ENCODE measurements around the gene PLLP.
"Not testable (repeated sequence)": the region's sequence is repeated elsewhere in the genome, so short reads cannot be mapped to it uniquely, and the experiment has no call there.

Gene PLLP

DNA sequence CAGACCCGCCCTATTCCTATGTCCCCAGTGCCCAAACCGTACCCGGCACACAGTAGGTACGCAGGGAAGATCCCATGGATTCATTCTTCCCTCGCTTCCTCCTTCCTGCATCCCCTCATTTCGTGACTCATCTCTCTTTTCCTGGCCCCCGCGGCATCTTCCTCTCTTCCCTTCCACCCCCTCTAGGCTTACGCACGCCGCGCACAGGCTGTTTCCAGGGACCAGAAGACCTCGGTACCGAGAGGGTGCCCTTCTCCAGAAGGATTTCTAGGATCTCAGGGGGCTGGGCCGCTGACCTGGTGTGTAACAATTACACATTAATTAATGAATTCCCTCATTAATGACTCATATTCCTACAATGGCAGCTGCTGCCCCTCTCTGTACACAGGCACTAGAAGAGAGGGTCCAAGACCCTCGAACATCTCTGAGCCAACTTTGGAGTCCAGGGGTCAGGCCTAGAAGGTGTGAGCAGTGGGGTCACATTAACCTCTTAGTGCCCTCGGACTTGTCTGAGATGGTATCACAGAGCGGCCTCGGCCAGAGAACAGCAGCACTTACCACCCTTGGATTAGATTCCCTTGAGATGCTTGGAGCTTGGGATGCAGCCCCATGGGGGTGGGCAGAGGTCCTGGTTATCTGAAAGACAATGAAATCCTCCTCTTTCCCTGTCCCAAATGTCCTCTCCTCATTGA, 16.8 kb upstream of the PLLP start:
- DNase-seq = peak; percentile 75

DNA sequence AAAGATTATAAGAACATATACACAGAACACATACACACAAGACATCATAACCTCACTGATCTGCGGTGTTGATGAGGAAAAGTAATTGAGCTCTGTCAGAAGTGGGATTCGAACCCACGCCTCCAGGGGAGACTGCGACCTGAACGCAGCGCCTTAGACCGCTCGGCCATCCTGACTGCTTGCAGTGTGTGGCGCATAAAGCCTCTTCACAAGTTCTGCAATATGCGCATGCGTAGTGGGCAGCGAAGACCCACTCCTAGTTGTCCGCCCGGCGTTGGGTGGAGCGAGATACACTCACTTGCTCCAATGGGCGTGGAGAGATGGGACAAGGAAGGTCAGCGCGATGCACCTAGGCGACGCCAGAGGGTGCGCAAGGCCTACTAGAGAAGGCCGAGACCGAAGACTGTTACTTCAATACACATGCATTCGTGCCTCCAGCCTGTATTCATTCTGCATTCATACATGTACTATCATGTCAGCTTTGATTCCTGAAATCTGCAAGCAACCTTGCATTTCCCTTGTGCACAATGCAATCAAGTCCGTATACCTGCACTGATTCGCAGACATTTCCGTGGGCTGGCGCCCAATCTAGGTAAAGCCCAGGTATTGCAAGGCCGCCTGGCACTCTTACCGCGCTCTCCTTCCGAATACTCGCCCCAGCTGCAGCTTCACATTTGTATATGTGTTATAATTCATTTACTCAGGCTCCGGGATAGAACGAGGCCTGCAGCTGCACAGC, 16.1 kb upstream of the PLLP start:
- peak; percentile 95 for DNase-seq

DNA sequence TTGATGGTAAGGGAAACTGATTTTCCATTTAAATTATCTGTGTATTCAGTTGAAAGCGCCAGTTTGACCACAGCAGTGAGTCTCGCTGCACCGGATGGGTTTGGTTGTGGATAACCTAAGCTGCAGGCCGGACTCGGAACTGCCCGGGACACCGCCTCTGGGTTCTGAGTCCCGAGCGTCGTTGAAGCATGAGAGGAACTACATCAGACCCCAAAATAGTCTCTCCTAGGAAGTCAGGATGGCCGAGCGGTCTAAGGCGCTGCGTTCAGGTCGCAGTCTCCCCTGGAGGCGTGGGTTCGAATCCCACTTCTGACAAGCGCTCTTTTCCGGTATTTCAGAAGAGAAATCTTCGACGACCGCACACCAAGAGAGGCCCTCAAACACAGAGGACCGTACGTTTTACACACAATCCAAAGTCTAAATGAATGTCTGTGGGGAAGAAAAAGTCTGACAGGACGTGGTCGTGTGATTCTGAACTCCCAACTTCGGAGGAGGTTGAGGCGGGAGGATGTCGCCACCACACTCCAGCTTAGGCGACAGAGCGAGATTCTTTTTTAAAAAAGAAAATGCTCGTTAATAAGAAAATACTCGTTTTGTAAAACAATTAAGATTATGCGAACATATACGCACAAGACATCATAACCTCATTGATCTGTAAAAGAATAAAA, 15.4 kb upstream of the PLLP start:
- DNase-seq = peak; percentile 76

DNA sequence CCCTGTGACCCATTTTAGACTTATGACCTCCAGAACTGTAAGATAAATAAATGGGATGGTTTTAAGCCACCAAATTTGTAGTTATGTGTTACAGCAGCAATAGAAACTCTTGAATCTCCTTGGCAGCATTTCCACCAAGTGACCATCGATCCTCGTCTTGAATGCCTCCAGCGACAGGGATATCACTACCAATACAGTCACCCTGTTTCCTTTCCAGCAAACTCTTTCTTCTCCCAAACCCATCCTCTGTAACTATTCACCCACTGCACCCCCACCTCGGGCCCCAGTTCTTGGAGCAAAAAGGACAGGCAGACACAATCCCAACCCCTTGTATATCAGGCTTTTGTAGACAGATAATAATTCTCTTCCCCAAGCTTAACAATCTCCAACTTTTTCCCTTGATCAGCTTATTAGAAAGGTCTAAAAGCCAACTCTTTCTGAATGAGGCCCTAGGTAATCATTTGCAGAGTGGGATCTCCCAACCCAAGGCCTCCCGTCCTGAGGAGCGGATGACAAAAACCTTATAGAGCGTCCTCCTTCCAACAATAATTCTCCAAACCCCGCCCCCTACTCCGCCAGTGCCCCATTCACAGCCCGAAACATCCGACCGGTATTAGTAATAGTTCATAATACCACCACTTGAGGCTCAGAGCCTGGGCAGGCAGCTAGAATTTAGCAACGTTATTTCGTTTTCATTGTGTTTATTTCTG, 14.7 kb upstream of the PLLP start:
- DNase-seq = peak; percentile 39

DNA sequence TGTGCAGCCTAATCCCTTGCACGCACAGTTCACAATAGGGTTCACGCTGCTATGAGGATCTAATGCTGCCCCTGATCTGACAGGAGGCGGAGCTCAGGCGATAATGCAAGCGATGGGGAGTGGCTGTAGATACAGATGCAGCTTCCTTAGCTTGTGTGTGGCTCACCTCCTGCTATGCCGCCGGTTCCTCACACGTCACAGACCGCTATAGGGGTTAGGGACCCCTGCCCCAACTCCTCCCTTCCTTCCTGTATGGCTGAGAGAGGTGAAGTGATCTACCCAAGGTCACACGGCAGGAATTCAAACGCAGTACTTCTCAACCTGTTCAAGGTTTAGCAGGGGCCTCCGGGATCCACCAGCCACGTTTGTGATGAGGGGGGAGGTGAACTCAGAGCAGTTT, 13.4 kb upstream of the PLLP start:
- DNase-seq = no peak

DNA sequence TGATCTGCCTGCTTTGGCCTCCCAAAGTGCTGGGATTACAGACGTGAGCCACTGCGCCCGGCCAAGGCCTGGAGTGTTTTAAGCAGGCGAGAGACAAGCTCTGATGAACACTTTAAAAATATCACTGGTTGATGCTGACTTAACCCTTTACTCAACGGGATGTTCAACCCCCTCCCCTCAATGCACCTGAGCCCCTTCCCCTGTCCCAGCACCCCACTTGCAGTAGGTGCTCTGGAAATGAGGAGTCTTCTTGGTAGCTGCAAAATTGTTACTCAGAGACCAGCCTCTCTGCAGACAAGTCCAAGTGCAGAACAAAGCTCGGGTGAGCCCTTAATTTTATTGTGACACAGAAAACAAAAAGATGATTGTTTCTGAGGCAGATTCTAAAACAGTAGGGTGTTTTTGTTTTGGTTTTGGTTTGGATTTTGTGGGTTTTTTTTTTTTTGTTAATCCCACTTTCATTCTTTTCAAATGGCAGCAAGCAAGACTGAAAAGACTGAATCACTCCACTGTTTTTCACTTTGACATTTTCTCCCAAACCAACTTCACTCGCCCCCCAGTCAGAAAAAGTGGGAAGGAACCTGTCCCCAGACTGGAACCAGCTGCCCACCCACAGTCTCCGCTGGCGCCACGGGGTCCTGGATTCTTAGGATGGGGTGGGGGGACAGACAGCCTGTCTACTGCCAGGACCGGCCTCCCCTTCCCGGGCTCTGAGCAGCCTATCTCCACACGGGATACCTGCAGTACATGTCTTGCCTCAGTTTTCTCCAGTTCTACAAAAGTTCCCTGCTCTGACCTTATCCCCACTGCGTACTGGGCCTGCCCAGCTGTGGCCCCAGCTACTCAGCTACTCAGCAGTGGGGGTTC, 5.2 kb upstream of the PLLP start:
- no peak for DNase-seq

DNA sequence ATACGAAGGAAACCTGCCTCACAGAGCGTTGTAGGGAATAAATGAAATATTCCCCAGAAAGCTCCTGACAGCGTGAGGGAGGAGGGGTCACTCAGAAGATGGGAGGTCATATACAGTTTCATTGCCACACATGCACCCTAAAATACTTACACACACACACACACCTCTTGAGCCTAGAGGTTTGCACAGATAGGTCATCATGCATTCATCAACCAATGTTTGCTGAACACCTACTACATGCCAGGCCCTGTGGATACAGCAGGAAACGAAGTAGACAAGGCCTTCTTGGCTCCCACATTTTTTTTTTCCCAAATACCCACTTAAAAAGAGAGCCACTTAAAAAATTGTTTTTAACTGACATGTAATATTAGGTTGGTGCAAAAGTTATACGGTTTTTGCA, 907 bp upstream of the PLLP start:
- no peak for DNase-seq

DNA sequence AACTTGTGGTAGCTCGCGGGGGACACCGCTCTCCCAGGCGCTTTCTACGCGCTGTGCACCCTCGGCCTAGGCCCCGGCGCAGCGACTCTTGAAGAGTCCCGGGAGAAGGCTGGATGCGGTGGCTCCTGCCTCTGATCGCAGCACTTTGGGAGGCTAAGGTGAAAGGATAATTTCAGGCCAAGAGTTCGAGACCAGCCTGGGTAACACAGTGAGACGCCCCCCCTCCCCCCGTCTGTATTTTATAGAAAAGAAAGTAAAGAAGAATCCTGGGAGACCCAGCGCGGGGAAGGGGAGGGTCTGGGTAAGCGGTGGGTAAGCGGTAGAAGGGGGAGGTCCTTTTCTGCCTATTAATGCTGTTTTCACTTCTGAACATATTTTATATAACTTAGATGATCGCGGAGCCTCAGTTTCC, 486 bp upstream of the PLLP start:
- DNase-seq = no peak

DNA sequence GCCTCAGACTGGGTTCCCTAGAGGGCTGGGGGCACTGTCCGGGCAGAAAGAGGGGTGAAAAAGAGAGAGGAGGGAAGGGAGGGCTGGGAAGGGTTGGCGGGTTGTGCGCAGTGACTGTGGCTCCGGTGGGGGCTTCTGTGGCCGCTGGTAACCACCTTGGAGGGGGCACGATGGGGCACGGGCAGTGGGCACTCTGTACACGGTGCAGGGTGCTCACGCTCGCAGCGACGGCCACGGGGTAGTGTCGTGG, 588 bp downstream of the PLLP start:
- no peak for DNase-seq

DNA sequence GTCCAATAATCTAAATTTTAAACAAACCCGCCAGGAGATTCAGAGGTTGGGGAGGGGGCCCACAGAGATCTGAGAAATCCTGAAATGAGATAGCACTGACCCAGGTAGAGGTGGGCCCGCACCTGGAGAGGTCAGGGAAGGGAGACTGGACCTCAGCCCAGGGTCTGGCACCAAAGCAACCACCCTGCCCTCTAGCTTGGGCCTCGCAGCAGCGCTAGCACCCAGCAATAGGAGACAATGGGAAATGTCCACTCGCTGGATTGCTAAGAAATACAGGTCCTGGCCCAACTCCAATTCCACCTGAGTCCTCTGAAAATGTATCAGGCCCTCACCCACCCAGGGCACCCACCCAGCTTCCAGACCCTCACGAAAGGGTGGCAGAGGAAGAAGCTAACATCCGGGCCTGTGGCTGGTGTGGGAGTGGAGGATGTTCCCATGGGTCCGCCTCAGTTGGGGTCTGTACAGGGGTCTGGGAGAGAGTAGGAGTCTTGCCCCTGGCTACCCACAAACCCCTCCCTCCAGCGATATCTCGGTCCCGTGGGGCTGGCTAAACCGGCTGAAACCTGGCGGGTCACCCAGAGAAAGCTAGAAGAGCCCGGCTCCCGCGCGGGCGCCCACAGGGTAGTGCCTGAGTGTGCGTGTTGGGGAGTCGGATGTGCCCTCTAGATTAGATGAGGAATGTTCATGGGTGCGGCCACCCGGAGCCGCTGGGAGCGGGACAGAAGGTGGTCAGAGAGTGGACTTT, 1.1 kb downstream of the PLLP start:
- no peak for DNase-seq

DNA sequence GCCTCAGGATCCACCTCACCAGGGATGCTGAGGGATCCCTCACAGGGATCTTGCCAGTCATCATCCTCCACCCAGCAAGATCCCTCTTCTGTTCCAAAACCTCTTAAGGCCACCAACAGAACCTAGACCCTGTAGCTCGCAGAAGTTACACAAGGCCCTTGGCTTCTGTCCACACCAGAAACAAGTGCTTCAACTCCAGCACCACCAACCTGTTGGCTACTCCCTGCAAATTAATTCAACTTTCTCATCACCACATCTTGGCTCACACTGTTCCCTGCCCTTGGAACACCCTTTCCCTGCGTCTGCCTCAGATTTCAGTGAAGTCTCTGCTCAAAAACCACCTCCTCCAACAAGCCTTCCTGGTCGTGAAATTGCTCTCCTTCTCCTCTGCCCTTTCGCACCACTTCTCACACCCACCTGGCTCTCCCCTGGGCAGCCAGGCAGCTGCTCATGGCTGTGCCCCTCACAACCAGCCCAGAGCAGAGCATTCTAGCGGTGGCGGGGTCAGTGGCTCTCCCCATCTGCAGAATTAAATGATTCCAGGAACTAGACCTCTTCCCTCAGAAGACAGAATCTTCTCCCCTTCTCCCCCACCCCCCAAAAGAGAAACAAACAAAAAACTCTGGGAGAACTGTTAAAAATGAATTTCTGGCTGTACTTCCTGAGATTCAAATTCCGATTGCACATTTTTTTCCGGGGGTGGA, 1.8 kb downstream of the PLLP start:
- DNase-seq = no peak

DNA sequence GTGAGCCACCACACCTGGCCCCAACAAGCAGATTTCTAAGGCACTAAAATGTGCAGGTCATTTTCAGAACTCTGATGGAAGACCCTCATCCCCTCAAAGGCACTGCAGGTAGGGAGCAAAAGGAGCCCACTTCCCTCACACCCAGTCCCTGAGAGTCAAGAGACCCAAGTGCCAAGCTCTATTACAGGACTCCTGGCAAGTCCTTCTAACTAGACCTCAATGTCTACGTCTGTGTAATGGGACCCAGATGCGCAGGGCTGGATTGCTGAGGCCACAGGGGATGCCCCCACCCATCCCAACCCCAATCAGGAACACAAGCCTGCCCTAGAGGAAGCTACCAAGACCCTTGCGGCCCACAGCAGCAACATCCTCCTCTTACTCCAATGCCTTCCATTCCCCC, 2.7 kb downstream of the PLLP start:
- no peak for DNase-seq

DNA sequence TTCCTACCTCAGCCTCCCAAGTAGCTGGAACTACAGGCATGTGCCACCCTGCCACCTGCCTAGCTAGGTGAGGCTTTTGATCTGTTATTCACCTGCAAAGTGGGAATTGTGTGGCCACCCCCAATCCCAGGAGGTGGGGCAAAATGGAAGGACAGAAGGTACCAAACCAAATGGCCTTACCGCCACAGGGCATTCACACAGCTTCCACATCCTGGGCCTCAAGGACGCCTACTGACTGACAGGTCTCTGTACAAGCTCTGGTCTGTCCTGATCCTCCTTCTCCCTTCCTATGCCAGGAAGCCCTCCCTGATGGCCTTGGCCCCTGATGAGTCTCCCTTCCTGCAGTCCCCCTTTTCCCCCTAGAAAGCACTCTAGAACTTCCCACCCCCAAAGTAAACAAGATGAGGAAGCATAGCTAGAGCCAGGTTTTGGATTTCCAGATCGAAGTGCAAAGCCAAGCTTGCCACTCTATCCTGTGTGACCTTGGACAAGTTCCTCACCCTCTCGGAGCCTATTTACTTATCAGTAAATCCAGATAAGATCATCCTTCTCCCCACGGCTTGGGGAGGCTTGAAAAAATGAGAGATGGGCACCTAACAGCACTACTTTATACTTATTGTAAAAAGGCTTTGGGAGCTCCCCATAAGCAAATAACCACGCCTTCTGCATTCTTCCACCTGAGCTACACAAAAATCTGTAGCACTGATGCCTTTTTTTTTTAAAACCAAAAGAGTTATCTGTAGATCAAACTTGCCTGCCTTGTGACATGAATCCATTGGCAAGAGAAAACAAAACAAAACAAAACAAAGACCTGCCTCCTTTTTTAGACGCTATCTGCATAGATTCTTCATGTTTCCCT, 4.5 kb downstream of the PLLP start:
- DNase-seq = no peak

DNA sequence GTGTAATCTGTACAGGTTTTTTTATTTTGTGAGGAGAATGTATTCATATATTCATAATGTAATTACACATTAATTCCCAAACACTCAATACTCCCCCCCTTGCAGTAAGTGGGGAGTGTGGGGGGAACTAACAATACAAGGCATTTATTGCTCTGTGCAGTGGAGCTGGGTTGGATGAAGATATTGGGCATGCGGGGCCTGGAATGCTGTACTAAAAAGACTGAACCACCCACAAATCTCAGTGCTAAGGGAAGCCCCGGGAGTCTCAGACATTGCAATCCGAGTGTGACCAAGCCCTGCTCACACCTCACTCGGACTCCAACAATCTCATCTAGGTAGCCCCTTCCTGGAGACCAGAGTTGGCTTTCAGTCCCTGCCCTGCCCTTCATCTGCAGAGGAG, 6.0 kb downstream of the PLLP start:
- no peak for DNase-seq

DNA sequence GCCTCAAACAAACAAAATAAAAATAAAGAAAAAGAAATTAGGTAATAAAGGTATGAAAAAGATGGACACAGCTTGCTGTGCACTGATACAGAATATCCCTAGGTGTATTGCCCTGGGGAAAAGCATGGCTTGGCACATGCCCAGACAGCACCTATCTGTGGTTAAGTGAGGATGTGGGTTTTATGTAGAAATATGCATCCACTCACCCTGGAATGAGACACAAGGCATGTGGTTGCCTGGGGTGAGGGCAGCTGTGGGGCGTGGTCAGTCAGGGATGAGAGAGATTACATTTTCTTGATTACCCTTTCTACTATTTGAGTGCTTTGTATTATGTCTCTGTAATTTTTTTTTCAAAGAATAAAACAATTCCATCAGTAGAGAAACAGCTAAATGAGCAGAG, 6.9 kb downstream of the PLLP start:
- DNase-seq = no peak

DNA sequence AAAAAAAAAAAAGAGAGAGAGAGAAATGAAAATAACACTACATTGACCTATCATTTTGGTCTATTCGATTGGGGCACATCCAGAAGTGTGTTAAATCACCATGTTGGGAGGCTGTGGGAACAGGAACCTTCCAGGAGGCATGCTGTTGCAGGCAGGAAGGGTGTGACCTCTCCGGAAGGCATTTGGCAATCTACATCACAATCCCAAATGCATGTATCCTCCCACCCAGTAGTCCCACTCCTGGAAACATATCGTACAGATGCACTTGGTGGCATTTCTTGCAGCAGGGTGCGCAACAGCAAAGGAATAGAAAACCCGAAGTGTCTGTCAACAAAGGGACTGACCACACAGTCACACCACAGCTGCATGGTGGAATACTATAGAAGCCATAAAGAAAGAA, 7.9 kb downstream of the PLLP start:
- no peak for DNase-seq

DNA sequence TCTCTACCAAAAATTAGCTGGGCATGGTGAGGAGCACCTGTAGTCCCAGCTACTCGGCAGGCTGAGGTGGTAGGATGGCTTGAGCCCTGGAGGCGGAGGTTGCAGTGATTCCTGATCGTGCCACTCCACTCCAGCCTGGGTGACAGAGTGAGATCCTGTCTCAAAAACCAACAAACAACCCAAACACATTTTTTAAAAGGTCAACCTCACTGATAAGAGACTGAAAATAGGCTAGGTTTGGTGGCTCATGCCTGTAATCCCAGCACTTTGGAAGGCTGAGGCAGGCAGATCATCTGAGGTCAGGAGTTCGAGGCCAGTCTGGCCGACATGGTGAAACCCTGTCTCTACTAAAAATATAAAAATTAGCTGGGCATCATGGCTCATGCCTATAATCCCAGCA, 8.5 kb downstream of the PLLP start:
- not testable (repeated sequence) for DNase-seq

DNA sequence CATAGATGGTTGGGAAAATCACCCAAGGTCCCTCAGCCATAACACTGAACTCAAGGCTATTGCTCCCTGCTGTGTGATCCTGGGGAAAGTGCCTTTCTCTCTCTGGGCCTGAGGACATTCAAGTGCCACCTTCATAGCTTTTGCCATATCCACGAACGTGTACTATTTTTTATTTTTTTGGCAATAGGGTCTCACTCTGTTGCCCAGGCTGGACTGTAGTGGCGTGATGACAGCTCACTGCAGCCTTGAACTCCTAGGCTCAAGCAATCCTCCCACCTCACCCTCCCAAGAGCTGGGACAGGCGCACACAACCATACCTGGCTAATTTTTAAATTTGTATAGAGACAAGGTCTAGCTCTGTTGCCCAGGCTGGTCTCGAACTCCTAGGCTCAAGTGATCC, 10.6 kb downstream of the PLLP start:
- no peak for DNase-seq

DNA sequence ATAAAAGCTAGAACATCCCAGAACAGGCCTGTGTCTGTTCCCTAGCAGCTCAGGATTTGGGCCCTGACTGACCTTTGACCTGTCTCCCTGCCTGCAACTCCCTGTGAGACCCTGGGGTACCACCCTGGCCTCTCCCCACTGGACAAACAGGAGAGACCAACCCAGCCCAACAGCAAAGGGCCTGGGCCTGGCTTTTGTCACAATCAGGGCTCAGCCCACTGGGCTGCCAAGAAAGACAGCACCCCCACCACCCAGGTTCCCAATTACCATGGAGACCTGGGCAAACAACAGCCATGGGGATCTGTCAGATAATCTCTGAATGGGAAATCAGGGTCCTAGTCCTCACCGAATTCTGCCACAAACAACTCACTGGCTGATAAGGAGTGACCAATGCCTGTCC, 11.1 kb downstream of the PLLP start:
- no peak for DNase-seq

DNA sequence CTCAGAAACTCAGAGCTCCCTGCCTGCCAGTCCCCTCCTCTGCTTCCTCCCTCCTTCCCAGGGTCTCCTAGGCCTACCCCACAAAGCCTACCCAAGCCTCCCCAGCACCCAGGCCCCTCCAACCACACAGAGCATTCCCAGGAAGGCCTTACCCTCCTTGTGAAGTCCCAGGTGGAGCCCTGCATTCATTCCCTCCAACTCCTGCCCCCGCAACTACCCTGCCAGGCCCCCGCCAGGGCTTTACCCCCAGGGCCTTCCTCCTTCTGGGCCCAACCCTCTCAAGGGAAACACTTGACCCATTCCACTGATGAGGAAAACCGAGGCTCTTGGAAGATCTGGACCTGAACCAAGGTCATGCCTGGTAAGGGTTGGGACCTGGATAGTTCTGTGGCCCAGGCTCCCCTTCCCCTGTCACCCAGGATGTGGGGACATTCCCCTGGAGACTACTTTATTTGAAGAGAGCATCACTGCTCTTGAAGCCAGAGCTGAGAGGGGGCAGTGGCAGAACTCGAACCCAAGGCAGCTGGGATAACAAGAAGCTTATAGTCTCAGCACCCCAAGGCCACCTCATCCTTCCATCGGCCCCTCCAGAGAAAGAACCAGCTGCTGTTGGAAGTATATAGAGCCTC, 12.5 kb downstream of the PLLP start:
- no peak for DNase-seq
